Common myeloid progenitor, CD34-positive (primary cell): ENCODE data around the gene GSDMA.

Source experiments
- CTCF ChIA-PET: fragments of 350-600 bp; sonication (Branson Sonifier 250); formaldehyde crosslinking; loops from one replicate; lab custom pipeline; 2021; ENCODE audit warnings: antibody characterized with exemption; lab: Charles Lee
- POLR2A ChIA-PET: fragments of 350-600 bp; sonication (Branson Sonifier 250); formaldehyde crosslinking; loops from one replicate; lab custom pipeline; 2021; ENCODE audit warnings: antibody characterized with exemption; lab: Charles Lee
- DNase-seq, 3 donors: peaks; one replicate each; pipeline versions ENCODE4 v3.0.0 to v3.0.0-alpha.2; 2013
- H3K27ac ChIP-seq, 2 experiments: 1 replicate in 1 of 2; 2 replicates in 1 of 2; pipeline ENCODE4 v1.7.0; 2013; ENCODE audit warnings: inconsistent platforms in 2 of 2, low read length in 2 of 2, mild to moderate bottlenecking in 2 of 2, low read depth in 1 of 2, moderate library complexity in 1 of 2; ENCODE audit not compliant: severe bottlenecking in 2 of 2, insufficient read depth in 1 of 2, poor library complexity in 1 of 2
- H3K27me3 ChIP-seq, 5 experiments: replicated peaks in 2 of 5; 1 replicate in 3 of 5; 2 replicates in 2 of 5; pipeline versions ENCODE4 v1.6.1 to v1.7.0; 2013; ENCODE audit warnings: low read length in 4 of 5, mild to moderate bottlenecking in 2 of 5, moderate library complexity in 2 of 5, inconsistent platforms in 1 of 5; ENCODE audit not compliant: insufficient read depth in 5 of 5, control insufficient read depth in 4 of 5
- H3K36me3 ChIP-seq, 4 experiments: 1 replicate in 2 of 4; 2 replicates in 2 of 4; pipeline versions ENCODE4 v1.6.1 to v1.7.0; 2013; ENCODE audit warnings: low read length in 3 of 4, control low read depth in 1 of 4, mild to moderate bottlenecking in 1 of 4; ENCODE audit not compliant: control insufficient read depth in 4 of 4, insufficient read depth in 4 of 4
- H3K4me1 ChIP-seq, 4 experiments: 1 replicate in 3 of 4; 2 replicates in 1 of 4; pipeline versions ENCODE4 v1.6.1 to v1.7.1; 2013; ENCODE audit warnings: low read length in 3 of 4, mild to moderate bottlenecking in 3 of 4, control low read depth in 1 of 4, inconsistent platforms in 1 of 4, moderate library complexity in 1 of 4; ENCODE audit not compliant: control insufficient read depth in 4 of 4, insufficient read depth in 4 of 4; ENCODE audit errors: control extremely low read depth in 1 of 4
- H3K4me3 ChIP-seq, 7 experiments: 1 replicate in 4 of 7; 2 replicates in 3 of 7; pipeline versions ENCODE4 v1.5.1 to v1.7.0; 2013; ENCODE audit warnings: mild to moderate bottlenecking in 7 of 7, low read length in 6 of 7, moderate library complexity in 6 of 7, inconsistent platforms in 2 of 7, low read depth in 2 of 7, control low read depth in 1 of 7; ENCODE audit not compliant: insufficient read depth in 4 of 7, control insufficient read depth in 1 of 7; ENCODE audit errors: extremely low read depth in 1 of 7
- H3K9me3 ChIP-seq, 5 experiments: 1 replicate in 4 of 5; 2 replicates in 1 of 5; pipeline versions ENCODE4 v1.6.1 to v1.7.1; 2013; ENCODE audit warnings: low read length in 4 of 5, mild to moderate bottlenecking in 2 of 5, inconsistent platforms in 1 of 5, low read depth in 1 of 5, moderate library complexity in 1 of 5; ENCODE audit not compliant: control insufficient read depth in 4 of 5, insufficient read depth in 2 of 5; ENCODE audit errors: control extremely low read depth in 1 of 5
- WGBS: methylation state at CpG from one replicate; pipeline ENCODE4 v1.1.5; 2013; ENCODE audit not compliant: insufficient coverage; 5-methylcytosine and 5-hydroxymethylcytosine counted together

Gene GSDMA

DNA sequence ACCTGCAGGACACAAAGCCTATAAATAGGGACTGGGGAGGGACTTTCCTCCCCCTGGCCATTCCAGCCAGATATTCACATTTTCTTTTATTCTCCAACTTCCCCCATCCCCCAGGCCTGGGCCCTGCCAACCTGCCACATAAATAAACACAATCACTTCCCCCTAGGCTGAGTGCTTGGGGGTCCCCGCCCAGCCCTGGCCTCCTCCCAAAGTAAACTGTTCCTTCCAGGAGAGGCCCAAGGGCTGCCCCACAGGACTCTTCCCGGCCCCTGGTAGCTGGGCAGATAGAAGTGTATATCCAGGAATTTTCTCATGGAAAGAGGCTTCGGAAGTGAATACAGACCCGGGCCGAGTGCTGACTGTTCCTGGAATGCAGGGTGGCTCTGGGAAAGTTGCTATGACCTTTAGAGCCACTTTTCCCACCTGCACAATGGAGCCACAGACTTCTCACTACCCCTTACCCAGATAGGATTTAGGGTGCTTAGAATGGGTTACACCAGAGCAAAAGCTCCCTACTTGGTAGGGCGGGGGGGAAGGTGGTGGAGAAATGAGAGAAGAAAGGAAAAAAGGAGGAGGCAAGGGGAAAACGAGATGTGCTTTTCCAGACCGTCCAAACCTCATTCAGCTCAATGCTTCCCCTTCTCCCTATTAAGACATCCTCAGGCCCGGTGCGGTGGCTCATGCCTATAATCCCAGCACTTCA is 60.9 kb downstream of the GSDMA start:
- Histone ChIP-seq H3K4me1 (peaks cover 0 to 6% (median 0%) of the 10 kb centered on the region in 4 experiments), H3K4me3 (no peak overlapping the region), H3K27ac (no peak overlapping the region), H3K9me3 (no peaks in the 10 kb centered on the region), H3K36me3 (peaks cover 8 to 83% (median 63%) of the 10 kb centered on the region in 4 experiments), H3K27me3 (no peaks in the 10 kb centered on the region)
- ChIA-PET CTCF (interaction anchor here (0.8 to 6.9 kb wide), 5 partner anchors 10 to 149 kb away, joined by 3 to 113 read pairs (median 5); partner anchors contain the start of gene CSF3), POLR2A (no interaction called here)
- 69% methylated on average over 4 of the region's 10 CpGs for WGBS
- no peak for DNase-seq

DNA sequence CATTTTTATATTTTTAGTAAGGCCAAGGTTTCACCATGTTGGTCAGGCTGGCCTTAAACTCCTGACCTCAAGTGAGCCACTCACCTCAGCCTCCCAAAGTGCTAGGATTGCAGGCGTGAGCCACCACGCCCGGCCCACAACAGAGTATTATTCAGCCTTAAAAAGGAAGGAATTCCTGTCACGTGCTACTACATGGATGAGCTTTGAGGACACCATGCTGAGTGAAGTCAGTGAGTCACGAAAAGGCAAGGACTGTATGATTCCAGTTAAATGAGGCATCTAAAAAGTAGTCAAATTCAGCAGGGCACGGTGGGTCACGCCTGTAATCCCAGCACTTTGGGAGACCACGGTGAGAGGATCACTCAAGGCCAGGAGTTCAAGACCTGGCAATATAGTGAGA is 62.1 kb downstream of the GSDMA start:
- no peaks in the 10 kb centered on the region for H3K27me3 ChIP-seq
- no peak overlapping the region for H3K27ac ChIP-seq
- H3K36me3 ChIP-seq: peaks cover 10 to 83% (median 65%) of the 10 kb centered on the region in 4 experiments
- POLR2A ChIA-PET: no interaction called here
- CTCF ChIA-PET: interaction anchor here (1.6 to 6.9 kb wide), 8 partner anchors 11 to 152 kb away, joined by 5 to 113 read pairs (median 10); partner anchors contain the start of gene CSF3
- peaks cover 0 to 6% (median 0%) of the 10 kb centered on the region in 4 experiments for H3K4me1 ChIP-seq
- no peak overlapping the region for H3K4me3 ChIP-seq
- no peaks in the 10 kb centered on the region for H3K9me3 ChIP-seq
- WGBS: 95% methylated on average over 8 of the region's 8 CpGs
- DNase-seq: no peak

DNA sequence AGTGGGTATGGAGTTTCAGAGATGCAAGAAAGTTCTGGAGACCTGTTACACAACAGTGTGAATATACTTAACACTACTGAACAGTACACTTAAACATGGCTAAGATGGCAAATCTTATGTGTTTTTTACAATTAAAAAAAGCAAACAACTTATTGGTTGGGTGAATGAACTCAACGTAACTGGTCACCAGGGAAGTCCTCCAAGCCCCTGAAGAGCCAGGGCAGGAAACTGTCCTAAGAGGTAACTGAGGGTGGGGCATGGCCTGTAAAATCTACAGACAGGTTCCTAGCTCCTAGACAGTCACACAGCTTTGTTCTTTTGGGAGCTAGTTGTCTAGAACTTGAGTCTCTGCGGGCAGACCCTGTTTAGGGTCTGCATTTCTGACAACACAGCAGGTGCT is 62.8 kb downstream of the GSDMA start:
- Histone ChIP-seq H3K4me3 (no peak overlapping the region), H3K27me3 (no peaks in the 10 kb centered on the region), H3K36me3 (peaks cover 10 to 80% (median 64%) of the 10 kb centered on the region in 4 experiments), H3K27ac (no peak overlapping the region), H3K9me3 (no peaks in the 10 kb centered on the region), H3K4me1 (peaks cover 0 to 6% (median 0%) of the 10 kb centered on the region in 4 experiments)
- ChIA-PET CTCF (interaction anchor here (0.8 to 6.9 kb wide), 11 partner anchors 12 to 153 kb away, joined by 3 to 113 read pairs (median 8); partner anchors contain the start of gene CSF3), POLR2A (no interaction called here)
- 100% methylated on average over 2 of the region's 2 CpGs for WGBS
- DNase-seq: no peak

DNA sequence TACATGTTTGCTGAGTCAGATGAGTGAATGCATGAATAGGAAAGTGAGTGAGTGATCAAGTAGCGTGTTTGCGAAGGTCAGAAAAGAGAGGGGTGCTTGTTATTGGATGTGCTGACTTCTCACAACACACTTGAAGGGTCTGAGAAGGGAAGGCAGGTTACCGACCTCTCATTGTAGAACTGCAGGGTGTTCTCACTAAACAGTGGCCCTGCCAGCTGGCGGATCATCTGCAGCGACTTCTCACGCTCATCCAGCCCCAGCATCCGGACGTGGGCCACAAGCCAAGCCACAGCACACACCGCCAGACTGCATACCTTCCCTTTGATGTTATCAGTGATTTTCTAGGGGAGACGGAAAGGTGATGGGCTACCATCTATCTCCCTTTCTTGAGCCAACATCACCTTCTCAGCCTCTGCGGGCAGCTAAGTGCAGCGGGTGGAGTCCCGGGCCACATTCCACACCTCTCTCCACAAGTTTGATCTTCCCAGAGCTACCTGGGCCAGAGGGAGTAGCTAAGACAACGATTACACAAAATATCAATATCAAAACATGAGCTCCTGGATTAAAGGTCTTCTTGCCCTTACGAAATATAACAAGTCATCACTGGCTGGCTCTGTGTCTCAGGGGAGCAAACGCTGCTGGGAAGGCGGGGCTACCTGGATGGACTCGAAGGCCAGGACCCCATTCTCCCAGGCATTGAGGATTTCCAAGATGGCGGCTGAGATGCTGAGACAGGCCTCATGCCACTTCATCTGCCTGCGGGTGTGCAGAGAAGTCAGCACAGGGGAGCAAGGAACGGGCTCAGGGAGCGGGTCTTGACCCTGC is 63.4 kb downstream of the GSDMA start:
- ChIA-PET POLR2A (no interaction called here), CTCF (interaction anchor here (0.8 to 6.9 kb wide), 18 partner anchors 11 to 171 kb away, joined by 3 to 113 read pairs (median 4); partner anchors contain the start of gene CSF3)
- no peaks in the 10 kb centered on the region for H3K9me3 ChIP-seq
- H3K27me3 ChIP-seq: no peaks in the 10 kb centered on the region
- DNase-seq: no peak
- peaks cover 0 to 6% (median 0%) of the 10 kb centered on the region in 4 experiments for H3K4me1 ChIP-seq
- peaks cover 10 to 83% (median 66%) of the 10 kb centered on the region in 4 experiments for H3K36me3 ChIP-seq
- no peak overlapping the region for H3K27ac ChIP-seq
- WGBS: 96% methylated on average over 16 of the region's 22 CpGs
- H3K4me3 ChIP-seq: no peak overlapping the region

GRCh38 chr17:40026816-40027613 is 64.2 kb downstream of the GSDMA start:
- H3K9me3 ChIP-seq: no peaks in the 10 kb centered on the region
- no peaks in the 10 kb centered on the region for H3K27me3 ChIP-seq
- ChIA-PET CTCF (interaction anchor here (0.8 to 6.9 kb wide), 27 partner anchors 11 to 451 kb away, joined by 3 to 113 read pairs (median 4); partner anchors contain the start of gene CSF3), POLR2A (no interaction called here)
- WGBS: 67% methylated on average over 23 of the region's 33 CpGs
- peaks cover 15 to 83% (median 66%) of the 10 kb centered on the region in 4 experiments for H3K36me3 ChIP-seq
- H3K27ac ChIP-seq: no peak overlapping the region
- DNase-seq: peak; percentile 67 to 83 (median 75)
- H3K4me1 ChIP-seq: peaks cover 0 to 6% (median 0%) of the 10 kb centered on the region in 4 experiments
- no peak overlapping the region for H3K4me3 ChIP-seq
